HG02943 (cell line): Measurements from ENCODE around the gene RUNDC3A.

ENCODE experiments used
- ATAC-seq: cut with Tn5 transposase; IDR thresholded peaks from one replicate; pipeline ENCODE4 v1.9.1; 2021; ENCODE audit warnings: mild to moderate bottlenecking, low read depth, moderate library complexity; ENCODE audit not compliant: unreplicated experiment

Gene RUNDC3A

GRCh38 chr17:44282264-44282663 is 26.1 kb upstream of the RUNDC3A start:
- ATAC-seq, result no peak

- ATAC-seq, result no peak
Measured at GRCh38 chr17:44283344-44284023, 24.9 kb upstream of the RUNDC3A start.

- no peak for ATAC-seq
Measured at GRCh38 chr17:44284024-44284400, 24.4 kb upstream of the RUNDC3A start.

- ATAC-seq, result no peak
Measured at GRCh38 chr17:44287651-44288050, 20.8 kb upstream of the RUNDC3A start.

GRCh38 chr17:44293509-44294226 is 14.7 kb upstream of the RUNDC3A start:
- no peak for ATAC-seq

- ATAC-seq, result no peak
Measured at GRCh38 chr17:44297975-44298374, 10.4 kb upstream of the RUNDC3A start.

GRCh38 chr17:44304651-44305050 is 3.8 kb upstream of the RUNDC3A start:
- no peak for ATAC-seq

- ATAC-seq, result no peak
Measured at GRCh38 chr17:44307387-44308186, 814 bp upstream of the RUNDC3A start.

- no peak for ATAC-seq
Measured at GRCh38 chr17:44308865-44309264, 464 bp downstream of the RUNDC3A start.

GRCh38 chr17:44309472-44309871 is 1.1 kb downstream of the RUNDC3A start:
- no peak for ATAC-seq

- ATAC-seq, result no peak
Measured at GRCh38 chr17:44310188-44310587, 1.8 kb downstream of the RUNDC3A start.

- ATAC-seq, result no peak
Measured at GRCh38 chr17:44310609-44311376, 2.4 kb downstream of the RUNDC3A start.

- ATAC-seq, result no peak
Measured at GRCh38 chr17:44311562-44312181, 3.3 kb downstream of the RUNDC3A start.

- no peak for ATAC-seq
Measured at GRCh38 chr17:44312396-44313104, 4.1 kb downstream of the RUNDC3A start.

- no peak for ATAC-seq
Measured at GRCh38 chr17:44314031-44314430, 5.6 kb downstream of the RUNDC3A start.

GRCh38 chr17:44314524-44314868 is 6.1 kb downstream of the RUNDC3A start:
- no peak for ATAC-seq

GRCh38 chr17:44314869-44315661 is 6.7 kb downstream of the RUNDC3A start:
- no peak for ATAC-seq

GRCh38 chr17:44315760-44316731 is 7.6 kb downstream of the RUNDC3A start:
- no peak for ATAC-seq
